D341Med (cell line): ENCODE data around the gene PLA2G4B.

Experiments
- DNase-seq: peaks from one replicate; pipeline ENCODE4 v3.0.0; 2012; ENCODE audit warnings: low spot score

PLA2G4B gene

DNA sequence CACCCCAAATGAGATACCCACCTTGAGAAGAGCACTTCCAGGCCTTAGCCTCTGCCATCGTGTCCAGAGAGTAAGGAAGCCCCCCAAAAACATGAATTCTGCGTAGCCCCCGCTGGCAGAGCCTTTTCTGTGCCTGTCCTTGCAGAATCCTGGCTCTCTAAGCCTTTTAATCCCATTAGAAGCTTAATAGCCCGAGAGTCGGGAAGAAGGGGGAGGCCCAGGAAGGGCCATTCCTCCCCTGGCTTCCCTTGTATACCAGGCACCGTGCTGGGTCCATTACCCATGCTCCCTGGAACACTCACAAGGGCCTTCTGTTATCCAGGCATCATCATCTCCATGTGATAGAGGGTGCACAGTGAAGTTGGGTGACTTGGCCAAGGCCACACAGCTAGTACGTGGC, 48.1 kb downstream of the PLA2G4B start:
- peak; percentile 74 for DNase-seq

DNA sequence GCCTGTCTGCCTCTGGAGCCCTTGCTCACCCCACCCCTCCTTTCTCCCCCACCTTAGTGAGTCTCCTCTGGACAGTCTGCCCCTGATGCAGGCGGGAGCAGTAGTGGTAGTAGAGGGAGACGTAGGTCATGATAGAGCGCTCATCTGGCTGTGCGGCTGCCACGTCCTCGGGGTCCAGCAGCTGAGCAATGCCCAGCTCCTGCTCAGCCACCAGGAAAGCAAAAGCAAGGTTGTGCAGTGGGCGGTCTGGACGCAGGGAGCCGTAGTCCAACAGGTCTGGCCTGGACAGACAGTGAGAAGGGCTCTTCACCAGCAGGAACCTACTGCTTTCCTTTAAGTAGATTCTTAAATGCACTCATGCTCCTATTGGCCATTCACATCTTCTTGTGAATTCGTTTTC, 48.5 kb downstream of the PLA2G4B start:
- no peak for DNase-seq

DNA sequence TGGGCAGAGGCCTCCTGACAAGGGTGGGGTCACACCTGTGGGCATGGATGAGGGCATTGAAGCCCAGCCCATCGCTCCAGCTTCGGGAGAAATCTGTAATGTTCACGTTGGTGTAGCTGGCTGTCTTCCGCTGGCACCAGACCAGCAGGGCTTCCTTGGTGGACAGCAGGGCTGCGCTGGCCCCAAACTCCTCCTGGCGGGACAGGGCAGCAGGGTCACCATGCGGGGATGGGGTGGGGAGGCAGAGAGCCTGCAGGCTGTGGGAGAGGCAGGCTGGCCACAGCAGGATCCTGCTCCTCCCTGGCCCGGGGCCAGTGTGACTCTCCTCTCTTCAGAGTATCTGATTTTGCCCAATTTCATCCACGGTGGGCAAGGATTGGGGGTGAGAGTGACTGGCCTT, 49.2 kb downstream of the PLA2G4B start:
- DNase-seq, result no peak

DNA sequence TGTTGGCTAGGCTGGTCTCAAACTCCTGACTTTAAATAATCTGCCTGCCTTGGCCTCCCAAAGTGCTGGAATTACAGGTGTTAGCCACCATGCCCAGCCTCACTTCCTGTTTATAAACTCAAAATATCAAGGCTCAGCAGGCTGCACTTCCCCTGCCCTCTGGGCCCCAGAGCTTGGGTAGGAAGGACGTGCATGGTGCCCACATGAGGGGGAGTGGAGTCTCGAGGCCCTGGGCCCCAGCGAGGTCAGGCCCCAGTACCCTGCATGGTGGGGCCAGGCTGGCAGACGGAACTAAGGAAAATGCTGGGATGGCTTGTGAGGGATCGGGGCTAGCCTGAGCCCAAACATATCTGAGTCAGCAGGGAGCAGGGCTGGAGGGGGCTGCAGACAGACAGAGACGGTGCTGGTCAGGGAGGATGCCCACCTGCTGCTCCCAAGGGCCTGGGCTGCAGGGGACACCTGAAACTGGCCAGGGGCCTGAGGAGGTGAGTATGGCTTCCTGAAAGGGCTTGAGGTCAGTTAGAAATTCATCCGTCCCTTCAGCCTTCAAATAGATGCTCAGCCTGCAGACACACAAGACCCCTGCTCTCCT, 50.1 kb downstream of the PLA2G4B start:
- no peak for DNase-seq

DNA sequence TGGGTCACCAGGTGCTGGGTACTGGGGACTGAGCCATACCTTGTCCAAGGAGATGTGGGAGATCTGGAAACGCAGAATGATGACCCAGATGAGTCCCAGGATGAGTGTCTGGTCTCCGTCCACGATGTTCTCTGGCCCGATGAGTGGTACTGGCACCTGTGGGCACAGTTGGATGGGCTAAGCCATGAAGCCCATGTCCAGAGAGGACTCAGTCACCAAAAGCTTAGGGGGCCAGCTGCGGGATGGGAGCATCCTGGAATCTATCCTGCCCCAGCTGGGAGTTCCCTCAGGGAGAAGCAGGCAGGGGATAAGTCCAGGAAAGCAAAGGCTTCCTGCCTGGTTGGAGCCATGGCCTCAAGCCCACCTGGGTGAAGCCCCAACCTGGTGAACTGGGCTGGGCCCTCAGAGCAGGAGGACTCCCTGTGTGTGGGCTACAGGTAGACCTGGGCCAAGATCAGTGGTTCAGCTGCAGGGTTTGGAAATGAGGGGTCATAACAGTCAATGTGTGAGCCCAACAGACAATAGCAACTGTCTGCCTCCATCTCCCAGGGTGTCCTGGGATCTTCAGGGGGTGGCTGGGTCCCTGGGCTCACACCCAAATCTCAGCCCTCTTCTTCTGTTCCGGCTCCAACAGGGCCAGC, 51.5 kb downstream of the PLA2G4B start:
- DNase-seq, result no peak

DNA sequence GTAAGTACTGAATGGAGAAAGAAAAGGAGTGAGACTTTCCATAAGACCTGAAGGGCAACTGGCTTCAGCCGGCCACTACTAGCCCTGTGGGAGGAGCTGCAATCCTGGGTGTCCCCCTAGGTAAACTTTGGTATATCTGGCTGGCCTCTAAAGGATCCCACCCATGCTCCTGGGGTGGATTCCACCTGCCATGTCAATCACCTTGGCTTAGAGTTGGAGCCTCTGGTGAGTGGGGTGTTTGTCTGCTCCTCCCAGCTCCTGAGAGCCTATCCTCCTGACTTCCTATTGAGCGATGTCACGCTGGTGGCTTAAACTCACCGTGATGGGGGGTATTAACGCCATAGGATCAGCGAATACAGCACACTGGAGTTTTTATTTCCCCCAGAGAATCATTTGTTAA, 52.6 kb downstream of the PLA2G4B start:
- DNase-seq, result no peak

DNA sequence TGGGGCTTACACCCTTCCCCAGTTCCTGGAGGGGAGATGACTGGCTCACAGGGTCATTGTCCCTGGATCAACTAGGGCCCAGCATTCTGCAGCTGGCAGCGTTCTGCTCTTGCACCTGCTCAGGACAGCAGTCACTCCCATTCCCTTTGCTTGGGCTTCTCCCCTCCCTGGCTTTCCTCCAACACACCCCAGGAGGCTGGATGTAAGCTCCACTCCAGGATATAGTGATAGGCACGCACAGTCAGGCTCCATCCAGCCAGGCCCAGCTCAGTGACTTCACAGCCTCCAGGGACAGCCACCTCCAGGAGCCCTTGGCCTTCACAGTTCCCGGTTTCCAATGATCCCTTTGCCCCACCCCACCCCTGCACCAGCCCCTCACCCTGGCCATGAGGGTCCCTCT, 53.3 kb downstream of the PLA2G4B start:
- DNase-seq, result no peak

DNA sequence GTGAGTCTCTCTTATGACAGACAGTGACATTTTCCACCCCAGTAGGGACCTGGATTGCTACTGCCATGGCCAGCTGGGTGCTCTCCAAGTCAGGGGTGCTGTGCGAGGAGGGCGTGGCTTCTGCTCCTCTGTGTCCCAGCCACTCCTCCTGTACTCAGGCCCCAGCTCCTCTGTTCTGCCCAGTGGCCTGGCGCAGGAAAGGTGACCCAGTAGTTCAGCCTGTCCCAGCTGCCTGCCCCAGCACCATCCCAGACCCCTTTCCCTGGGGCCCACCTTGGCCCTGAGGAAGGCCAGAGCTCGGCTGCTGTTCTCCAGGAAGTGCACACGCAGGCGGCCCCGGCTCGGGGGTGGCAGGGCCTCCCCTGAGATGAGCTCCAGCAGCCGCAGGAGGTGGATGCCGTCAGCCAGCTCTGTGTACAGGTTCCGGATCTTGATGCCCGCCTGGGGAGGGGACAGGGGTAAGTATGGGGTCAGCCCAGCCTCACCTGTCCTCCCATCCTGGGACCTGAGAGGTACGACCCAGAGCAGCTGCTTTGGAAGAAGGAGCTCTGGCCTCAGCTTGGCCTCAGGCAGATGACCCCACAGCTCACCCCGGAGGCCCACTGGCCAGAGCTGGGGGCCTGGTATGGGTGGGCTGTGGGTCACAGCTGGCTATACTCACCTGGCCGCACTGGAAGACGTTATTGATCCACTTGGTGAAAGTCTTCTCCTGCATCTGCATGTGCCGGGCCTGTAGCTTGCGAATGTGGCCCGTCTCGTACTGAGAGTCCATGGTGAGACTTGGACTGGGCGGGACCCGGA, 54.2 kb downstream of the PLA2G4B start:
- no peak for DNase-seq

DNA sequence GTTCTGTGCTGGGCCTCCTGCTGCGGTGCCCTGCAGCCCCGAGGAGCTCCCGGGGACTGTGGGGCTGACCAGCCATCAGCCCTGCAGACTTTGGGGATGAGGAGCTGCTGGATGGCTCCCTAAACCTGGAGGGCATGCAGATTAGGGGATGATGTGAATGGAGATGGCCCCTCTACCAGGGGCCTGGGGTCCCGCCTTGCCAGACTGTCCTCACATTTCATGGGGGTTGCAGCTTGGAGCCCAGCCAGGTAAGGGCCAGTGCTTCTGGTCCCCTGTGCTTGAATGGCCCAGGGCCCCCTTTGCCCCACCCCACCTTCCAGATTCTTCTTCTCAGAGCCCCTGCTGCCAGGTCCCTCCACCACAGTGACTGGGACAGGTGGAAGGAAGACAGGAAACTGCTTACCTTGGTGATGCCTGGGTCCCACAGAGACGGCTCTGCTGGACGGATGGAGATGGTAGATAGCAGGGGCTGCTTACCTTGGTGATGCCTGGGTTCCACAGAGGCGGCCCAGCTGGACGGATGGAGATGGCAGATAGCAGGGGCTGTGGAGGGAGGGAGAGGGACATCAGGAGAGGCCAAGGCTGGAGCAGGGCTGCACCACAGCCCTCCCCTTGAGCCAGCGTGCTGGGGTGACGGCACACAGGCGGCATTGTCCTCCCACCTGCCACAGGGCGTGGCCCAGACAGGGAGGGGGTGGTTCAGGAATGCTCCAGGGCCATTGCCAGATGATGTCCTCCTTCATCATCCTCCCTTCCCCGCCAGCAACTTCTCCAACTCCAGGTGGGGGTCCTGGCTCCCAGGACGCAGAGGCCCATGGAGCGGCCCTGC, 55.0 kb downstream of the PLA2G4B start, which contains the start of gene SPTBN5:
Gene SPTBN5 (minus strand): TSS at position 632 of the 829 bp plus-strand sequence. CDS start 556 bp downstream, at position 76.
- no peak for DNase-seq

DNA sequence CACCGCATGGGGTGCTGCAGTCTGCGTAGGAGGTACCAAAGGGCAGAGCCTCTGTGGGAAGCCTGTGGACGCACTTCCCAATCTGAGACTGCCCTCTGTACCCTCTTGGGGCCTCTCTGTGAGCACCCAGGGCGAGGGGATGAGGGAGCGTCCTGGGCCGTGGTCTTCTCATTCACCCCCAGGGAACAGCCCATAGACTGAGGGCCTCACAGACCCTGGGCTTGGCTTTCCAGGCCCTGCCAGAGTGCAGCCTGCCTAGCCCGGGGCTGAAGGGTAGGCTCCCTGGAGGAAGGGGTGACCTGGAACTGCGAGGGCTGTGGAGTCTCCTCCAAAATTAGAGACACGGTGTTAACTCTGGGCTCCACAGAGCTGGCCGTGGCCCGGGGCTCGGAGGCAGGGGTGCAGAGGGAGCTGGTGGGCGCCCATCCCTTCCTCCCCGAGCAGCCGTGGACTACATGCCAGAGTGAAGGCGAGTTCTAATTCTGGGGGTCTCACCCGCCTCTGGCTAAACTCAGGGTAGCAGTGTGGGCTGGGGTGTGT, 55.7 kb downstream of the PLA2G4B start:
- DNase-seq, result no peak

DNA sequence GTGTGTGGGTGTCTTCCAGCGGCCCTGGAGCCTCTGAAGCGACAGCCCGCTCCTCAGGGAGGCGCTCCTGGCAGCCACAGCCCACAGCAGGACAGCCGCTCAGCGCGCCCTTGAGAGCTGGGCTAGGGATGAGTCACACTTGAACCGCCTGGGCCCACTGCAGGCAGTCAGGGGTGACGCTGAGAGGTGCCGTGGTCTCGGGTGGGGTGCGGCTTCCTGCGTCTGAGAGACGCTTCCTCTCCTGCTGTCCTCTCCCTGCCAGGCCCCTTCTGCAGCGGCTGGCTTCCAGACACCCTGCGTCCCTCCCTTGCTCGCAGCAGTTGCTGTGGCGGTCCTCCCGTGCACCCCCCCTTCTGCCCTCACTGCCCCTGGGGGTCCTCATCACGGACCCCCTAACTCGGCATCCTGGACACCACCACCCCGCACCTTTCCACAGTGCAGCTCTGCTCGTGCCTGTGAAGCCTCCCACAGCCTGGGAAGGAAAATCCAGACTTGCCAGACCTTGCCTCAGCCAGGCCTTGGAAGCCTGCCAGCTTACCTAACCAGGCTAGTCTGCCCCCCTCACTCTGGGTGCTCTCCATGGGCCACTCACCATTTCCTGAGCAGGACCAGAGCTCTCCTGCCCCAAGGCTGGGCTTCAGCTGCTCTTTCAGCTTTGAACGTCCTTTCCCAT, 56.3 kb downstream of the PLA2G4B start:
- no peak for DNase-seq

DNA sequence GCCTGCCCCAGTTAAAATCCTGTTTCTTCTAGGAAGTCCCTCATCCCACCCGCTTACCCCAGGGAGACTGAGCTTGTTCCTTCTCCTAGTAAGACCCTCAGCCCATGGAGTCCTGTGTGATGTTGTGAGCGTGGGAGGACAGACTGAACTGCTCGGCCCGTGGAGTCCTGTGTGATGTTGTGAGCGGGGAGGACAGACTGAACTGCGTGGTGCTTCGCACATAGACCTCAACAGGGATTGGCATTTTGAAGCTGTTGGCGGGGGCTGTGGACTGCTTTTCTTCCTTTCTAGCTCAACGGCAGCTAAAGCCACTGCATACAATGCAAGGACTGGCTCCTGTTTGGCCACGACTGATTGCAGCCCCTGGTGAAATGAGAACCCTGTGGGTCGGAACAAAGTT, 56.8 kb downstream of the PLA2G4B start:
- no peak for DNase-seq

DNA sequence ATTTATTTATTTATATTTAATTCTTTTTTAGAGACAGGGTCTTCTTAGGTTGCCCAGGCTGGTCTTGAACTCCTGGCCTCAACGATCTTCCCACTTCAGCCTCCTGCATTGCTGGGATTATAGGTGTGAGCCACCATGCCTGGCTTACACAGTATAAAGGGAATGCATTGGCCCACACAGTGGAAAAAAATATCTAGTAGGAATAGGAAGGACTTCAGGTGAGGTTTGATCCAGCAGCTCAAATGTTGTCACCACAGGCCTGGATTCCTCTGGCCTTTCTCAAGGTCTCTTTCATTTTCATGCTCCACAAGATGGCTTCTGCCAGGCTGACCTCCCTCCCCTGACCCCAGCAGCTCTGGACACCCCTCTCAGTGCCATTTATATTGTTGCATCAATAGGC, 57.3 kb downstream of the PLA2G4B start:
- no peak for DNase-seq

DNA sequence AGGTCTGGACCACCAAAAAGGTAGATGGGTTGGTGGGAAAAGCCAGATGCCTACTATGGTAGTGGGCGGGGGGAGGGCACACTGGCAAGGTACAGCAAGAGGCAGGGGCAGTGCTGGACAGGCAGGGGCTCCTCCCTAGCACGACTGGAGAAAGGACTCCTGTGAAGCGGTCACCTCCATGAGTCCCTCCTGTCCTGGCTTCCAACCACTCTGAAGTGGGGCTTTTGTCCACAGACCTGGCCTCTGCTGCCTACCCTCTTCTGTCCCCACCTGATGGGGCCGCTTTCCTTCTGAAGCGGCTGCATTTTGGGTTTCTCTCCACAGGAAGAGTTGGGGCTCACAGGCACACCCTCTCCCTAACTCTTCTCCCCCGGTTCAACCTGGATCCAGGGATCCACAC, 57.9 kb downstream of the PLA2G4B start:
- DNase-seq, result no peak

DNA sequence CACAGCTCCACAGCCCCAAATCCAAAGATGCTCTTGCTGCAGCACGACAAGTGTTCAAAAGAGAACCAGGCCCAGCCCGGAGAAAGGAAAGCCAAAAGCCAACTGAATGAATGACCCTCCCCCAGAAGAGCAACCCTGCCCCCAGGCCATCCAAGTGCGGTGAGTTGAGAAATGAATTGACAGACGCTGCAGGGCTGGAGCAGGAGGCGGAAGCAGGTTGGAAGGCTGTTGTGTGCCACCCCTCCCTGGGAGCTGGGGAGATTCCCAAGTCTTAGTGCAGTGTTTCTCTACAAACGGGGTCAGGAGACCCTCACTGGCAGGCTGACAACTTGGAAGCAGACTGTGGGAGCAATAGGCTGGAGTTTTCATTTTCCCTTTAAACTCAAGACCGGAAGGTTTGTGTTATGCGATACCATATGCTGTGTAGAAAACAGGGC, 58.7 kb downstream of the PLA2G4B start:
- no peak for DNase-seq
